GM19467 (cell line): Measurements from ENCODE around the gene SLC2A5.
"Not testable (repeated sequence)": the region's sequence is repeated elsewhere in the genome, so short reads cannot be mapped to it uniquely, and the experiment has no call there.

ENCODE experiments used
- ATAC-seq: cut with Tn5 transposase; IDR thresholded peaks from one replicate; pipeline ENCODE4 v1.9.1; 2021; ENCODE audit warnings: mild to moderate bottlenecking, moderate library complexity; ENCODE audit not compliant: unreplicated experiment

Gene SLC2A5, protein sequence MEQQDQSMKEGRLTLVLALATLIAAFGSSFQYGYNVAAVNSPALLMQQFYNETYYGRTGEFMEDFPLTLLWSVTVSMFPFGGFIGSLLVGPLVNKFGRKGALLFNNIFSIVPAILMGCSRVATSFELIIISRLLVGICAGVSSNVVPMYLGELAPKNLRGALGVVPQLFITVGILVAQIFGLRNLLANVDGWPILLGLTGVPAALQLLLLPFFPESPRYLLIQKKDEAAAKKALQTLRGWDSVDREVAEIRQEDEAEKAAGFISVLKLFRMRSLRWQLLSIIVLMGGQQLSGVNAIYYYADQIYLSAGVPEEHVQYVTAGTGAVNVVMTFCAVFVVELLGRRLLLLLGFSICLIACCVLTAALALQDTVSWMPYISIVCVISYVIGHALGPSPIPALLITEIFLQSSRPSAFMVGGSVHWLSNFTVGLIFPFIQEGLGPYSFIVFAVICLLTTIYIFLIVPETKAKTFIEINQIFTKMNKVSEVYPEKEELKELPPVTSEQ

DNA sequence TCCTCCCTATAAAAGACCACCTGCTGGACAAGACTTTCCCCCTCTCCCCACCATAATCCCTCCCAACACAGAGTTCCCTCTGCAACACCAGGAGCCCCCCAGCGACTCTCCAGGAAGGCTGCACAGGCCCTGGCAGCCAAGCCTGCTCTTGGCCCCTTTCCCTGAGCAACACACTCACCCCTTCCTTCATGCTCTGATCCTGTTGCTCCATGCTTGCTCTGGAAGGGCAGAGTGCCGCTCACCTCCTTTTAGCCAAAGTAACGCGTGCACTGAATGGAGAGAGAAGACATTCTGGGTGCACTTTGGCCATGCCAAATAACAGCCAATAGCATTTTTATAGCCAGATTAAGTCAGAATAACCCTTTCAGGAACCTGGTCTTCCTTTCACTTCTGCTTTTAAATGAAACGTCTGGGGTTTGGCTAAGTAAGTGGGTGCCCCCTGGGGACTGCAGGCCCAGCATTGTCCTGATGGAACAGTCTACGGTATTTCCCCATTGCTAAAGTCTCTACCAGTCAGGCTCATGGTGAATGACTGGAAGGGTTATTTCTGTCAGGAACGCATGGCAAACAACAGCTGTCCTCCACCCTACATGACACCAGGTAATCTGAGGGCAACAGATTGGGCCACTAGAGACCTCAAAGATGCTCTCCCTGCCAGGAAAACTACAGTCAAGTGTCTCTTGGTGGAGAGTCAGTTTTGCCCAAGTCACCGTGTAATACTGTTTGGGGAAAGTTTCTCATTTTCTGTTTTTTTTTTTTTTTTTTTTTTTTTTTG, at the start of gene SLC2A5:
SLC2A5 (minus strand) TSS at position 310 of the 775 bp plus-strand sequence; CDS start at position 211, 99 bp downstream.
- ATAC-seq = peak; percentile 77

DNA sequence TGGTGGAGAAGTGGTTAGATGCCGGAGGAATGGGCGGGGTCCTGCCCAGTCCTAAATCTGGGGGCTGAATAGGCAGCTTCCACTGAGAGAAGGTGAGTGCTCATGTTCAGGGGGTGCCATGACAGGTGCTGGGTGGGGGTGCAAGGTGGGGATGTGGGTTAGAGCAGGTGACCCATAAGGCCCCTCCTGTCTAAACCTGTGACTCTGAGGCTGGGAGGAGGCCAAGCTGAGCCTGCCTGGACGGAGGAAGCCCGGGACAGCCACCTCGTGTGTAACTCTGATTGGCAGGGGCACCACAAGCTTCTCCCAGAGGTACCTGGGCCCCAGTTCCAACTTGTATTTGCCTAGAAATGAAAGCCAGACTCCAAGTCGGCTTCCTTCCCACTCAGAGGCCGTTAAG, 48.8 kb upstream of the SLC2A5 start:
- ATAC-seq = no peak

DNA sequence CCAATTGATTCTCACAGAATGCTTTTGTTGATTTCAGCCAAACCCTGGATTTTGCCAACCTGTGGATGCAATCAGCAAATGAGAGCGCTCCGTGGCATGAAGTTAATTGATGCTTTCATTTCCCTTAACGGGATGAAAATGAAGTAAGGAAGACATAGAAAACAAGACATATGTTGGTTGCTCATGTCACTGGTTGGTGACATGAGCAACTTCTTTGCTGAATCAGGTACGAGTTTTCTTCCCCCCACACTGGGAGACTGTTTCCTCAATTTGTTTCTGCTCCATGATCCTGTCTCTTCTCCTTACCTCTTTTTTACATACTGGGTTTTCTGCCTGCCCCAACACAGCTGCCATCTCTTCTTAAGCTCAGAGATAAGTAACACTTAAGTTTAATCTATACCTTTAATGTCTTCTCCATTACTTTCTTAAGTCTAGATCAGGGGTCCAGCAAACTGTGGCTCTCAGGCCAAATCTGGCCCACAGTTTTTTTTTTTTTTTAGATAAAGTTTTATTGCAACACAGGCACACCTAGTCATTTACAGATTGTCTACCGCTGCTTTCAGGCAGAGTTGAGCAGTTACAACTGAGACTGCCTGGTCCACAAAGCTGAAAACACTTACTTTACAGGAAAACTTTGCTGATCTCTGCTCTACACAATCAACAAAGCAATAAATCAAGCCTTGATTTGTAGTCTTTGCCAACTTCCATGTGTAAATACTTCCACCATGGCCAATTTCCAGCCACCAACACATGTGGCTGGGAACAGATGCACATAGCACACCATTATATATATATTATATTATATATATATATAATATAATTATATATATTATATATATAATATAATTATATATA, 46.1 kb upstream of the SLC2A5 start:
- no peak for ATAC-seq

DNA sequence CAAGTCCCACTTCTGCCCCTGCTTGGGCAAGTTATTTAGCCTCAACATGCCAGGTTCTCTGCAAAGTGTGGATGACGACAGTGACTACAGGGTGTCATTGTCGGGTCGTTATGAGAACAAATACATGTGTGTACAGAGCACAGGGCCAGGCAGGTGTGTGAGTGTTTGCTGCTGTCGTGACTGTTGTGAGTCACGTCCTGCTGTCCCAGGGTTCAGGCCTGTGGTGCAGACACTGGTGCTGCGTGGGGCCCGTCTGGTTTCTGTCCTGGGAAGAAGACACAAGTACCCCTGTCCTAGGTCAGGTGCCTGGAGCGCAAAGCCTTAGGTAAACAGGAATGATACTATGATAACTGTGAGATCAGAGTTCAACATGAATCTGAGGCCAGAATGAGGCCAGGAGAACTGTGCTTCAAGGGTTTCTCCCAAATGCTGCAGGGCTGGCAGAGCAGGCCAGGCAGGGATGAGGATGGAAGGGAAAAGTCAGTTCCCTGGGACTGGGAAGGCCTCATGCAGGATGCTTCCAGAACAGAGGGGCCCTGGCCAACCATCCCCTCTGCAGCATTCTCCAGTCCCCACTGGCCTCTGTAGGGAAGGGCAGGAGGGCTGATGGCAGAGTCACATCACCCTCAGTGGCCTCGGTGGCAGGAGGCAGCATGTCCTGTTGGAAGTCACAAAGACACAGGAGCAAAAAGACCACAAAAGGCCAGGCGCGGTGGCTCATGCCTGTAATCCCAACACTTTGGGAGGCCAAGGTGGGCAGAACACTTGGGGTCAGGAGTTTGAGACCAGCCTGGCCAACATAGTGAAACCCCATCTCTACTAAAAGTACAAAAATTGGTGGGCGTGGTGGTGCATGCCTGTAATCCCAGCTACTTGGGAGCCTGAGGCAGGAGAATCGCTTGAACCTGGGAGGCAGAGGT, 43.8 kb upstream of the SLC2A5 start:
- no peak for ATAC-seq

DNA sequence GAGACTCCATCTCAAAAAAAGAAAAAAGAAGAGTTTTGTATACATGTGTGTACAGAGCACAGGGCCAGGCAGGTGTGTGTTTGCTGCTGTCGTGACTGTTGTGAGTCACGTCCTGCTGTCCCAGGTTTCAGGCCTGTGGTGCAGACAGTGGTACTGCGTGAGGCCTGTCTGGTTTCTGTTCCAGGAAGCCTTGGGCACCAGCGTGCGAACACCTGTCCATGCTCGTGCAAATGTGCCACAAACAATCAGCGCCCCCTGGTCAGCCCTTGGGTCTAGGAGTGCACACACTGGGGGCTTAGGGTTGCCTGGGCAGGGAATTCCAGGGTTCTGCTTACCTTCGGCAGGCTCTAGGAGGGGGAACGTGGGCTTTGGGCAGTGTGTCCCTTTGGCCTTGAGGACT, 42.5 kb upstream of the SLC2A5 start:
- no peak for ATAC-seq

DNA sequence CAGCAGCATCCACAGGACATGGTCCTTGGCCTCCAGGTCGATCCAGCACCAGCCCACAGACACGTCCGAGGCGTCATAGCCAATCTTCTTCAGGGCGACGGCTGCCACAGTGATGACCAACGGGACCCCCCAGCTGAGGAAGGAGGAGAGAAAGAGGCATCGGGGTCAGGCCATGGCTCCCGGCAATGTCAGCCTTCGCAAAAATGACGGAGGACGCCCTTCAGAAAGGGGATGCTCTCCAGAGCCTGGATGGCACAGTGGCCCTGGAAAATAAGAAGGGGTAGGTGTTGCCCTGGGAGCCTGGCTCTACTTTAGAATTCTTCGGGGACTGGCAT, 41.9 kb upstream of the SLC2A5 start:
- ATAC-seq = no peak

DNA sequence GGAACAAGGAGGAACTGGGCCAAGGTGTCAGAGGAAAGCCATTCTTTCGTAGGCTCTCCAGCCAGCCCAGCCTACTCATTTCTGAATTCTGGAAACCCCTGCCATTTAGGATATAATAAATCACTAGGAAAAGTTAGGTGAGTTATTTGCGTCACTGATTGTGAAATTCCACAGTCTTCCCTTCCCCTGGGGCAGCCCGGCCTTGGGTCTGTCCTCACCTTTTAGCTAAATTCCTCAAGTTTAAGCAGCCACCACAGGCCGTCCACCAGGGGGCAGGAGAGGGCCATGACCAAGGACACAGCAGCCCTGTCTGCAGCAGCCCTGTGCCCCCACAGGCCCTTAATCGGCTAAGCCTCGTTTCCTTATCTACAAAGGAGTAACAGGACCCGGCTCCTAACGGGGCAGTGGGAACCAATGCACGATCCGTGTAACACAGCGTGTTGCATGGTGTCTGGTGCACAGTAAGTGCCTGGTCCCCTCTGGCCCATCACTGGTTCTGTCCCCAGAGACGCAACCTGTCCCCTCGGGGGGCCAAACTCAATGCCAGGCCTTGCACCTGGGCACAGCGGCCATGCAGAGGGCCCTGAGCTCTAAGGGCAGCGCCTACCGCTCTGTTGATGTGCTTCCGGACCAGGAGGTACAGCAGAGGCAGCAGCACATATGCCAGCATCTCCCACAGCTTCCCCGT, 41.4 kb upstream of the SLC2A5 start:
- ATAC-seq = no peak

DNA sequence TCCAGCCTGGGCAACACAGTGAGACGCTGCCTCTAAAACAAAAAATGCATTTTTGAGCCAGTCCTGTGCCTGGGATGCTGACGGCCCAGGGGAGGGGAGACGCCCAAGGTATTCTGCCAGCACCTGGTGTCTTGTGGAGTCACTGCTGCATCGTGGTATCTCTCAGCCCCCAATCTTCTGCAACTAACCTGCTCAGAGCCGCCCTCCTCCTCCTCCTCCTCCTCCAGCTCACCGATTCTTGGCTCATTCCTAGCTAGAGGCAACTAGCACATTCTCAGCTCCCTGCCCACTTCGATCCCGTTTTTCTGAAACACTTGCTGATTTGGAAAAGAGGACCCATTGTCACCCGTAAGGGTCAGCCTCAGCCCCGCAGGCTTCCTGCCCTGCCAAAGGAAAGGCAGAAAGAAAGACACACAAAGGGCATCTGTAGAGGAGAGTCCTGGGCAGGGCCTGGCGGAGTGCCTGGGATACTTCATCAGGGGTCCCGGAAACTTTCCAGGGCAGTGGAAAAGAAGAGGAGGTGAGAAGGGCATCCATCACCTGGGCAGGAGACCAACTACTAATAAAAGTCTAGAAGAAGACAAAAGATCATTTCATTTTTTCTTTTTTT, 38.7 kb upstream of the SLC2A5 start:
- no peak for ATAC-seq

DNA sequence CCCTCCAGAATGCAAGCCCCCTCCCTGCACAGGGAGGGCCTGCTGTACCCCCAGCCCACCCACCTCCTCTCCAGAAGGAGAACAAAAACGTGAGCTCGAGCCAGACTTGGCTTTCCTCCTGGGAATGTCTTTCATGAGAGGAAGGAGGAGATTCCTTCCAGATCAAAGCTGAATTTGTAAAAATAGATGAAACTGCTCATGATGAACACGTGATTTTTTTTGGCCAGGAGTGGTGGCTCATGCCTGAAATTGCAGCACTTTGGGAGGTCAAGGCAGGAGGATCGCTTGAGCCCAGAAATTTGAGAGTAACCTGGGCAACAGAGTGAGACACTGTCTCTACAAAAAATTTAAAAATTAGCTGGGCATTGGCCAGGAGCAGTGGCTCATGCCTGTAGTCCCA, 37.7 kb upstream of the SLC2A5 start:
- no peak for ATAC-seq

DNA sequence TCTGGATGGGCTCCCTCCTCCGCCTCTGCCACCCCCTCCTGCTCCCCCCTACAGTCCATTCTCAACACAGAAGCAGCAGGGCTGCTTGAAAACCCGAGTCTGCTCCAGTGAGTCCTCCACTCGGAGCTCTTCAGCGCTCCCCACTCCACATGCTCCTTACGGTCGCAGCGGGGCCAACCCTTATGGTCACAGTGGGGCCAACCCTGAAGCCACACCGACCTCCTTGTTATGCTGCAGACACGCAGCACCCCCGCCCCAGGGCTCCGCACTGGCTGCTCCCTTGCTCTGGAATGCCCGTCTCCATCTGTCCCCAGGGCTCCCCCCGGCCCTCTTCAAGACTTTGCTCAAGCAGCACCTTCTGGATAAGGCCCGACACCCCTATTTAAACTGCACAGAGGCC, 36.9 kb upstream of the SLC2A5 start:
- no peak for ATAC-seq

DNA sequence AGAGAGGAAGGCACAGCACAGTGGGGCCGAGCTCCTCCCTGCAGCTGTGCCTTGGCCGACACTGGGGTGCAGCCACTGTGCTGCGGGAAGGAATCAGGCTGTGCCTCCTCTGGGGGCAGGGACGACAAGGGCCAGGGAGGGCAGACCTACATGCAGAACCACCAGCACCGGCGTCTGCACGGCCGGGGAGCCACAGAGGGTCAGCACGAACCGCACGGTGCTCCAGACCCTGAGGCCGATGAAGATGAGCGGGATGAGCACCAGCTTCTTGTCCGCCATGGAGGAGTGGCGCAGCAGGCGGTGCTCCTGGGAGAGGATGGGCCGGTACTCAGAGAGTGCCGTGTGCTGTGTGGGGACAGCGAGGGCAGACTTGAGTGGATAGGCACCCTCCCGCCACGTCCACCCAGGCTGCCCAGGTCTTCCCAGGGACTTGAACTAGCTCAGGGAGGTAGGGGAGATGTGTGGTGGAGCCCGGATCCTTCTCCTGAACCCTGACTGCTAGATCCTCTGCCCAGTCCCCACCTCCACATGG, 36.0 kb upstream of the SLC2A5 start:
- no peak for ATAC-seq

DNA sequence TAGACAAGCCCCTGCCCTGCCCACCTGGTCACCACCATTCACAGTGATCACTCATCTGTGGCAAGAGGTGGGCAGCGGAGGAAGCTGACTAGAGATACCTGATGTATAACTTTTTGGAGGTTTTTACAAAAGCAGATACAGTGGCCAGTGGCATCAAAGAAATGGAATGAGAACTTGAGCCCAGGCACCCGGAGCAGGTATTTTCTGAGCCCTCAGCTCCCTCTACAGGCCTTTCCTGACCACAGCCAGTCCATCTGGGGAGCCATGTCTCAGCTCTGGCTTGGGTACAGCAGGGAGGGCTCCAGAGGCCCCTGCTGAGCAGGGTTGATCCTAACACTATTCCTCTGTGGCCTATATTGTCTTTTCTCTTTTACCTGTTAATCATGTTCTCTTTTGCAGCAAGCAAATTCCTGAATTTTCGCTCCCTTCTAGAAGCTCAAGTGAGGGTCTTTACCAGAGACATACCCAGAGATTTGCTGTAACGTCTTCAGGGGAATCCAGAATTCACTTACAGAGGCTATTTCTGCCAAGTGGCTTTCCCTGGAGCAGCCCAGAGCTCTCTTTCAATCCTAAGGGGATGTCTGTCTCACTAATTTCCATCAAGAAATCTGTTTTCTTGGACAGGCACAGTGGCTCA, 32.2 kb upstream of the SLC2A5 start:
- no peak for ATAC-seq

DNA sequence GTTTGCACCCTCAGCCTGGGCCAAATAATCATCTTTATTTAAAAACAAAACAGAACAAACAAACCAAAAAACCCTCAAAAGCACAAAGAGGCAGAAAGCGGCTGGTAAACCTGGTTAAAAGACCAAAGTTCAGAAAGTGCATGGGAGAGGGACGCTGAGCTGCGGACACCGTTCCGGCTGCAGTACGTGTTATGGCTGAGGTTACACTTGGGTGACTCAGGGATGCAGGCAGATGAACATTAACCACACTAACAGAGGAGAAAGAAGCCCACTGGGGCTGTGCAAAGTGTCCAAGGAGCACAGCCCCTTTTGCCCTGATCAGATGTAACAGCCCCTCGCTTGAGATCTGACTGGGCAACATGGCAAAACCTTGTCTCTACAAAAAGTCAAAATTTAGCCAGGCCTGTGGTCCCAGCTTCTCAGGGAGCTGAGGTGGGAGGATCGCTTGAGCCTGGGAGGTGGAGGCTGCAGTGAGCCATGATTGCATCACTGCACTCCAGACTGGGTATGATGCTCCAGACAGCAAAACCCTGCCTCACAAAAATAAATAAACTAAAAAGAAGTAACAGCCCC, 31.1 kb upstream of the SLC2A5 start:
- ATAC-seq = no peak

DNA sequence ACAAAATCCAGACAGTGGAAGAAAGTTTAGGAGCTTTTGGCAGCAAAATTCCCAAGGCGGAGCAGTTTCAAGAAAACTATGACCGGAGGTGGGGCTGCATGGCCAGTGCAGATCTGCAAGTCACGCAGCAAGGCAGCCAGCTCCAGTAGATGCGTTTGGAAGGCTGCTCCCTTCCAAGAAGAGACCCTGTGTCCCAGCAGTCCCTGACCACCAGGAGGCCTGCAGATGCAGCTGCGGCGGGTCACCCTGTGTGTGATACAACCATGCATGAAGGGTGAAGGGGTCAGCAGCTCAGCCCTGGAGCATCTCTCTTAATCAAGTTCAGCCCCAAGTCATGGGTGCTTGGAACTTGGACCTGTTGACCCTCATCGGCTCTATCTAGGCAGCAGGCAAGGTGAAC, 30.1 kb upstream of the SLC2A5 start:
- no peak for ATAC-seq

DNA sequence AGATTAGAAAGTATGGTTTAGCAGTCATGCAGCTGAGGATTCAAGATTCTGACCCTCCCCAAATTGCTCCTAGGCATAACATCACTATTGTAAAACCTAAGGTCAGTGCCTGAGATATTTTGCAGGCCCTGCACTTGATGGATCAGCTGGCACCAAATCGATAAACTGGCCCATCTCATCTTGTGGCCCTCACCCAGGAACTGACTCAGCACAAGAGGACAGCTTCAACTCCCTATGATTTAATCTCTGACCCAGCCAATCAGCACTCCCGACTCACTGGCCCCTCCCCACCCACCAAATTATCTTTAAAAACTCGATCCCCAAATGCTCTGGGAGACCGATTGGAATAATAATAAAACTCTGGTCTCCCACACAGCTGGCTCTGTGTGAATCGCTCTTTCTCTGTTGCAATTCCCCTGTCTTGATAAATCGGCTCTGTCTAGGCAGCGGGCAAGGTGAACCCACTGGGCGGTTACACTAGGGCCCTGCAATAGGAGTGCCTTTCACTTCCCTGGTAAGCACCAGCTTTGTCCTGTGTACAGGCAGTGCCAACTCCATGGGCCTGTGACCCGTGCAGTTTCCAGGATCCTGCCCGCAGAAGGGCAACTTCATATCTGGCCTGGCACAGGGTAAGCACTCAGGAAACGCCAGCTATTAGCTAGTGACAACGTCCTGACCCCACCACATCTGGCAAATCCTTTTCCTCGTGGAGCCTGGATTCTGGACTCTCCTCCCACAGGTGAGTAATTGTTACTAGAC, 28.7 kb upstream of the SLC2A5 start:
- ATAC-seq = no peak

DNA sequence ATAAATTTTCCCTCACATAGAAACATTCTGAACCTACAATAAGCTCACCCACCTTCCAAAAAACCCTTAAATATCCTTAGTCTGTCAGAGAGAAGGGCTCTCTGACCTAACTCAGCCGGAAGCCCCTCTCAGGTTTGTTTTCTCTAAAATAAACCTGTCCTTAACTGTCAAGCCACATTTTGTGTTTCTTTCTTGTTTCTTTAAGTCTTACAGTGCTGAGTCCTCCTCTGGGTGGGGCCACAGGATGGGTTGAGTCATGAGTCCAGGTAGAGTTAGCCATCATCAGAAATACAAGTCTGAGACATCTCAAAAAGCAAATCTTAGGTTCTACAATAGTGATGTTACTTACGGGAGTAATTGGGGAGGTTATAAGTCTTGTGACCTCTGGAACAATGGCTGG, 26.4 kb upstream of the SLC2A5 start:
- no peak for ATAC-seq

DNA sequence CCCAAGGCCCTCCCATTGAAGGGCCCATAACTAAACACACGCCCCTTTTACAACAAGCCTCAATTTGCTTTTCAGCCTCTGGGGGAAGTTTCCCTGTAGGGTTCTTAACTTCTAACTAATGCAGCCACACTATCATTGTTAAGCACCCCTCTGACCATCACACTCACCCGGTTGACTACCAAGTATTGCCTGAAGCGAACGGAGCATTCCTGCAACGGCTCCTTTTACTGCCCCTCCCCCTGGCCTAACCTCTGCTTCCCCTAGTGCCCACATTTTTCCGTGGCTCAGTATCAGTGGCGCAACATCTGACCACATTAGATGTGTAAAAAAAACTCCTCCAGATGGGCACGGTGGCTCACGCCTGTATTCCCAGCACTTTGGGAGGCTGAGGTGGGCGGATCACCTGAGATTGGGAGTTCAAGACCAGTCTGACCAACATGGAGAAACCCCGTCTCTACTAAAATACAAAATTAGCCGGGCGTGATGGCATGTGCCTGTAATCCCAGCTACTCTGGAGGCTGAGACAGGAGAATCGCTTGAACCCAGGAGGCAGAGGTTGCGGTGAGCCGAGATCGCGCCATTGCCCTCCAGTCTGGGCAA, 24.7 kb upstream of the SLC2A5 start:
- ATAC-seq = not testable (repeated sequence)
